Pancreas (tissue), 10 donors: ENCODE results near the gene SAMD9. TPM values are rescaled to one million over a fixed set of nuclear protein-coding genes. Genes with fewer than 3 reads are reported as not detected.

ENCODE experiments used
- ATAC-seq, 4 donors: fragments of 200-7000 bp; cut with Tn5 transposase; one replicate each; pipeline versions ENCODE4 v1.8.0 to v1.9.1; 2020; ENCODE audit warnings: mild to moderate bottlenecking in 4 of 4, moderate library complexity in 4 of 4
- DNase-seq, 6 donors: peaks; one replicate each; pipeline ENCODE4 v3.0.0-alpha.2; 2020
- FAIRE-seq: peaks from 2 replicates; lab custom pipeline; 2012; peaks lifted over from hg19 to GRCh38; lab: Jason Lieb, UNC
- H3K27ac ChIP-seq, 4 donors: fragments of 200-600 bp; sonication (generic); 1 replicate in 3 of 4; 2 replicates in 1 of 4; pipeline versions ENCODE4 v1.5.0 to v1.8.0; 2020
- H3K27me3 ChIP-seq, 4 donors: fragments of 200-600 bp; one replicate each; pipeline ENCODE4 v1.8.0; 2021
- H3K36me3 ChIP-seq, 3 donors: fragments of 200-600 bp; sonication (generic) in 1 of 3; one replicate each; pipeline versions ENCODE4 v1.5.0 to v1.8.0; 2020 to 2021
- H3K4me1 ChIP-seq, 3 donors: fragments of 200-600 bp; one replicate each; pipeline ENCODE4 v1.8.0; 2021
- H3K4me3 ChIP-seq, 4 donors: fragments of 200-600 bp; sonication (generic) in 2 of 4; one replicate each; pipeline versions ENCODE4 v1.5.0 to v1.8.0; 2020 to 2021
- H3K9me3 ChIP-seq, 4 donors: fragments of 200-600 bp; one replicate each; pipeline ENCODE4 v1.8.0; 2021
- WGBS, 2 donors: extraction: QIAGEN DNeasy Blood & Tissue Kit; methylation state at CpG; one replicate each; pipeline ENCODE4 v1.1.7; 2013; 5-methylcytosine and 5-hydroxymethylcytosine counted together
- intact Hi-C, 3 donors: fragments of 100-400 bp; cut with DNase I; formaldehyde crosslinking; loops; one replicate each; pipeline versions ENCODE4 v1.11.1 to v1.14.2; 2022
- polyA plus RNA-seq, 2 donors: library from polyadenylated mRNA; stranded (reverse); fragments of 200-250 nt; gene quantifications; one replicate each; pipeline ENCODE4 v1.2.3, GENCODE V29; 2013
- total RNA-seq, 6 donors: library from RNA; stranded (reverse); fragmentation: NEBNext Ultra II Directional in 4 of 6; extraction: Animal tissue kit (Norgen Biotek cat#: 25700) in 4 of 6; gene quantifications; one replicate each; pipeline versions ENCODE4 v1.2.1 to v1.2.4, GENCODE V29; 2021 to 2023
- TF ChIP-seq, protein P1 (sequence below), 4 donors: fragments of 200-600 bp; sonication (generic) in 3 of 4; IDR thresholded peaks; one replicate each; pipeline versions ENCODE4 v1.5.0 to v1.8.0; 2021; ENCODE audit warnings: antibody characterized with exemption in 4 of 4
- donor health status: healthy with polysubstance abuse.
- donor health status: DM: no; HTN: no; CAD: no; lungs with moderate emphysema.
- donor health status: DM: no; HTN: no; CAD: no.
- donor health status: control.
- donor health status: control.
- donor health status: Bipolar disorder and iron deficiency.
- donor health status: DM: yes; HTN: yes; CAD: no.
- donor health status: DM: no; HTN: no; CAD: no.
- donor health status: DM: no; HTN: no; CAD: no.
- donor health status: DM: yes; HTN: yes; CAD: no.

Gene SAMD9
- total and polyA plus RNA-seq, 8 donors, result 0.76 to 7.7 (median 2.0) TPM

DNA sequence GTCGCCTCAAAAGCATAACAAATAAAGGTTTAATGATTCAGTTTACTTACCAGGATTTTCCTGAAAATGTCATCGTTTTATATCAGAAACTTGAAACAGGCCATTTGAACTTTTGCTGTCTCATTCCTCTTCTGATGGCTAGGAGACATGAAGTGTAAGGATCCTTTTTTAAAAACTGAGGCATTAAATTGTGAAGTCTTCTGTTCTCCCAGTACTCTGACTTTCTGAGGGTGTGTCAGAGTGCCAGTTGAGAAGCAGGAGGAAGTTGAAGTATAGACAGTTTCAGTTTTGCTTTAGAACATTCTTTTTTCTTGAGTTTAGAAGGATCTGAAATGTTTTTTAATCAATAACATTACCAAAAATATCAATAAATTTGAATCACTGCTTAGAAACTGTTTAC is 30.4 kb upstream of the SAMD9 start, which contains the start of gene SAMD9L:
TSS of gene SAMD9L (minus strand) at position 242 of the 400 bp plus-strand sequence. CDS start 12,414 bp downstream, outside the sequence.
- peak; percentile 56 for FAIRE-seq

DNA sequence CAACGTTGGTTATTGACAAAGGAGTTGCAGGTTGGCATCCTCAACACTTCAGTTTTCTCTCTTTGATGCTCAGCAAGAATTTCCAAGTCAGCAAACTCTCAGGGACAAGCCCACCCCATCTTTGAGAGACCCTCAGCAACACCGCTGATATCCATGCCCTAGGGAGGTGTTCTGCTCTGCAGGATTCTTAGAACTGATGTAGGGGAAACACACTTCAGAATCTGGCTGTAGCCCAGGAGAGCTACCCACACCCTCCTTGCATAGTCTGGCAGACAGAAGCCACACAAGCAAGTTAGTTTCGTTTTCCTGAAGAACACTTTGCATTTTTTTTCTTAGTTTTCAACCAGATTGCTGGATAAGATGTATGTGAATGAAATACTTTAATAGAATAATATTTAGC is 29.6 kb upstream of the SAMD9 start:
- TF ChIP-seq, protein P1, sequence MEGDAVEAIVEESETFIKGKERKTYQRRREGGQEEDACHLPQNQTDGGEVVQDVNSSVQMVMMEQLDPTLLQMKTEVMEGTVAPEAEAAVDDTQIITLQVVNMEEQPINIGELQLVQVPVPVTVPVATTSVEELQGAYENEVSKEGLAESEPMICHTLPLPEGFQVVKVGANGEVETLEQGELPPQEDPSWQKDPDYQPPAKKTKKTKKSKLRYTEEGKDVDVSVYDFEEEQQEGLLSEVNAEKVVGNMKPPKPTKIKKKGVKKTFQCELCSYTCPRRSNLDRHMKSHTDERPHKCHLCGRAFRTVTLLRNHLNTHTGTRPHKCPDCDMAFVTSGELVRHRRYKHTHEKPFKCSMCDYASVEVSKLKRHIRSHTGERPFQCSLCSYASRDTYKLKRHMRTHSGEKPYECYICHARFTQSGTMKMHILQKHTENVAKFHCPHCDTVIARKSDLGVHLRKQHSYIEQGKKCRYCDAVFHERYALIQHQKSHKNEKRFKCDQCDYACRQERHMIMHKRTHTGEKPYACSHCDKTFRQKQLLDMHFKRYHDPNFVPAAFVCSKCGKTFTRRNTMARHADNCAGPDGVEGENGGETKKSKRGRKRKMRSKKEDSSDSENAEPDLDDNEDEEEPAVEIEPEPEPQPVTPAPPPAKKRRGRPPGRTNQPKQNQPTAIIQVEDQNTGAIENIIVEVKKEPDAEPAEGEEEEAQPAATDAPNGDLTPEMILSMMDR (IDR thresholded peaks at IDR 0.05), result no peak
- ATAC-seq, result peak in 3 of 4 donors; percentile 61 to 80 (median 76)
- Histone ChIP-seq H3K27ac (no peak overlapping the region), H3K27me3 (no peaks in the 10 kb centered on the region), H3K9me3 (no peaks in the 10 kb centered on the region), H3K4me1 (peaks cover 0 to 5% (median 0%) of the 10 kb centered on the region in 3 donors), H3K4me3 (peak overlapping the region in 2 of 4 donors; percentile 7 to 37), H3K36me3 (no peaks in the 10 kb centered on the region)
- FAIRE-seq, result no peak
- DNase-seq, result no peak
- intact Hi-C loops, result no loop called here
- WGBS, 2 donors, result 21 to 36% methylated on average over 3 of the region's 3 CpGs

More for the DNA sequence above, 30.4 kb upstream of the SAMD9 start, which contains the start of gene SAMD9L:
- no peak for DNase-seq
- H3K27me3 ChIP-seq, result no peaks in the 10 kb centered on the region
- intact Hi-C loops, result no loop called here
- H3K4me1 ChIP-seq, result peaks cover 0 to 5% (median 0%) of the 10 kb centered on the region in 3 donors
- no peaks in the 10 kb centered on the region for H3K9me3 ChIP-seq
- ATAC-seq, result peak in 3 of 4 donors; percentile 59 to 80 (median 74)
- TF ChIP-seq, protein P1 (IDR thresholded peaks at IDR 0.05), result no peak
- no peak within 1 kb of the TSS for H3K27ac ChIP-seq
- 23 to 36% methylated on average over 2 of the region's 2 CpGs for WGBS, 2 donors
- no peaks in the 10 kb centered on the region for H3K36me3 ChIP-seq
- peak within 1 kb of the TSS in 3 of 4 donors; percentile 1 to 37 (median 7) for H3K4me3 ChIP-seq

DNA sequence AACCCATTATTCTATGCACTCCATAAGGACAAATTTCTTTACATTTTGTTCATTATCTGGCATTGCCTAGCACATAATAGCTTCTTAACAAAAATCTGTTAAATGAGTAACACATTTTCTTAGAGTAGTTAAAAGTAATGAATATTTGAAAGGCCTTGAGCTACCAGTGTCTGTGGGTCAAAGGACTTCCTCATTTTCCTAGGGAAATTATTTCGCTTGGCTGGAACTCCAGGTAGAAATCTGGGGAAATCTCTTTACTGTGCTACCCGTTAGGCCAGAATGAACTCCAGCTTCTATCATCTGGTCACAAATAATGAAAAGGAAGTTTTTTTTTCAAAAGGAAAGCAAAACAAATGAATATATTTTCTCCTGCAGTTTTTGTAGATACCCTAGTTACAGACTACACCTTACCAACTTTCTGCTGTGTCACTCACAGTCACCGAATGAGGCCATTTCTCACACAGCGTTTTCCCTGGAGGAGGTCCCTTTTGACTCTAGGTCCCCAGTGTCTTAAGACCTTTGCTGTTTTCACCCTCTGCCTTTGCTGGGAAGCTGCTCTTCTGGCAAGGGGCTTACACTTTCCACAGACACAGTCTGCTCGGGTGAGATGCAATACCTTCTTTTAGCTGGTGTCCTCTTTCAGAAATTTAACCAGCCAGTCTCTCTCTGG is 28.8 kb upstream of the SAMD9 start:
- DNase-seq (no peak), ATAC-seq (peak in 1 of 4 donors; percentile 36), FAIRE-seq (no peak)
- no peaks in the 10 kb centered on the region for H3K9me3 ChIP-seq
- H3K4me1 ChIP-seq, result peaks cover 0 to 5% (median 0%) of the 10 kb centered on the region in 3 donors
- TF ChIP-seq, protein P1 (IDR thresholded peaks at IDR 0.05), result no peak
- whole genome bisulfite sequencing, 2 donors, result 70 to 73% methylated on average over 5 of the region's 5 CpGs
- no peaks in the 10 kb centered on the region for H3K27me3 ChIP-seq
- no peaks in the 10 kb centered on the region for H3K36me3 ChIP-seq
- peak overlapping the region in 2 of 4 donors; percentile 7 to 37 for H3K4me3 ChIP-seq
- intact Hi-C loops, result no loop called here
- H3K27ac ChIP-seq, result no peak overlapping the region

GRCh38 chr7:93146036-93146435 is 28.3 kb upstream of the SAMD9 start:
- no peaks in the 10 kb centered on the region for H3K9me3 ChIP-seq
- ATAC-seq (no peak), FAIRE-seq (no peak), DNase-seq (no peak)
- intact Hi-C loops, result no loop called here
- TF ChIP-seq, protein P1 (IDR thresholded peaks at IDR 0.05), result no peak
- no peaks in the 10 kb centered on the region for H3K36me3 ChIP-seq
- H3K27me3 ChIP-seq, result no peaks in the 10 kb centered on the region
- peaks cover 0 to 5% (median 0%) of the 10 kb centered on the region in 3 donors for H3K4me1 ChIP-seq
- no peak overlapping the region for H3K4me3 ChIP-seq
- no peak overlapping the region for H3K27ac ChIP-seq
- 20 to 21% methylated on average over 1 of the region's 1 CpG for WGBS, 2 donors

DNA sequence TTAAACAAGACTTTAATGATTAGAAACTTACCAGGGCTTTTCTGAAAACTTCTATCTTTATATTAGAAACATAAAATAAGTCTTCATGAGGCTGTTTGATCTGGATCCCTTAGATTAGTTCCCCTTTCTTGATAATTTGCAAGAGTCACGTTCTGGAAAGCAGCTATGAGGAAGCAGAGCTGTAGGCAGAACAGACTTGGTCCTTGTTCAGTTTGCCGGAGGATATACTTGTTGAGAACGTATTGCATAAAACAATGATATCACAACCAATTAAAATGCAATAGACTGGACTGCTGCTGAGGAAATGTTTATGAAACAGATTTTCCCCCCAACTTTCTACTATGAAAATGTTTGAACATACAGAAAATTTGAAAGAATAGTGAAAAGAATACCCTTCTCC is 27.6 kb upstream of the SAMD9 start:
- H3K27me3 ChIP-seq, result no peaks in the 10 kb centered on the region
- TF ChIP-seq, protein P1 (IDR thresholded peaks at IDR 0.05), result no peak
- peak in 1 of 4 donors; percentile 35 for ATAC-seq
- no peak for DNase-seq
- no peak for FAIRE-seq
- WGBS, 2 donors, result 42 to 51% methylated on average over 3 of the region's 3 CpGs
- no peak overlapping the region for H3K27ac ChIP-seq
- H3K36me3 ChIP-seq, result no peaks in the 10 kb centered on the region
- intact Hi-C loops, result no loop called here
- H3K4me3 ChIP-seq, result no peak overlapping the region
- H3K9me3 ChIP-seq, result no peaks in the 10 kb centered on the region
- peaks cover 0 to 5% (median 0%) of the 10 kb centered on the region in 3 donors for H3K4me1 ChIP-seq
